ENCODE data around the gene E2F6.

GRCh38 chr2:11430729-11431128 is 35.2 kb downstream of the E2F6 start:
- TF ChIP-seq CTCF (IDR thresholded peaks at IDR 0.05) (no peak), POLR2AphosphoS5 (IDR thresholded peaks at IDR 0.05) (no peak), POLR2A (IDR thresholded peaks at IDR 0.05) (no peak)
